Endothelial cell of umbilical vein (primary cell): ENCODE results near the gene SIPA1L3. TPM values are rescaled to one million over a fixed set of nuclear protein-coding genes. Genes with fewer than 3 reads are reported as not detected.

Source experiments
- BruUV-seq: library from RNA; stranded (reverse); fragments of 400-500 nt; replicated peaks from 2 replicates; lab custom pipeline; 2021; lab: Mats Ljungman, UMichigan
- CTCF ChIA-PET: fragments of 300-600, 350-600 bp; sonication (Branson Sonifier 250); formaldehyde crosslinking; loops from one replicate; lab custom pipeline; 2021; ENCODE audit warnings: antibody characterized with exemption, inconsistent platforms; lab: Charles Lee
- POLR2A ChIA-PET: fragments of 300-600, 350-600 bp; sonication (Branson Sonifier 250); formaldehyde crosslinking; loops from one replicate; lab custom pipeline; 2021; ENCODE audit warnings: antibody characterized with exemption, inconsistent platforms; lab: Charles Lee
- DNase-seq: peaks from one replicate; pipeline ENCODE4 v3.0.0-alpha.2; 2011; ENCODE audit warnings: low read depth, low spot score
- FAIRE-seq: peaks from 2 replicates; lab custom pipeline; 2011; peaks lifted over from hg19 to GRCh38; lab: Jason Lieb, UNC
- H2AFZ ChIP-seq: 2 replicates; pipeline ENCODE4 v1.6.0; 2012; ENCODE audit warnings: low read depth, low read length, control low read depth, inconsistent platforms
- H3K27ac ChIP-seq: 2 replicates; pipeline ENCODE4 v1.5.1; 2011; ENCODE audit warnings: low read depth, mild to moderate bottlenecking, control low read depth, low read length, moderate library complexity; ENCODE audit not compliant: insufficient read depth
- H3K27me3 ChIP-seq, 2 experiments: 2 replicates each; pipeline versions ENCODE4 v1.6.0 to v1.6.1; 2011; ENCODE audit warnings: low read length in 2 of 2, mixed read lengths in 1 of 2; ENCODE audit not compliant: control insufficient read depth in 2 of 2, insufficient read depth in 2 of 2
- H3K36me3 ChIP-seq, 2 experiments: 2 replicates in 1 of 2; 3 replicates in 1 of 2; pipeline ENCODE4 v1.5.1; 2011; ENCODE audit warnings: low read length in 2 of 2, mild to moderate bottlenecking in 1 of 2, moderate library complexity in 1 of 2; ENCODE audit not compliant: control insufficient read depth in 2 of 2, insufficient read depth in 2 of 2; ENCODE audit errors: extremely low read depth in 1 of 2
- H3K4me1 ChIP-seq: 3 replicates; pipeline ENCODE4 v1.5.1; 2011; ENCODE audit warnings: mild to moderate bottlenecking, low read length; ENCODE audit not compliant: control insufficient read depth, insufficient read depth; ENCODE audit errors: extremely low read depth
- H3K4me2 ChIP-seq: 2 replicates; pipeline ENCODE4 v1.6.1; 2011; ENCODE audit warnings: low read length, control low read depth, mixed read lengths; ENCODE audit not compliant: insufficient read depth
- H3K4me3 ChIP-seq, 3 experiments: fragments of 200-600 bp in 1 of 3; sonication (generic), shearing (Covaris generic) in 1 of 3; replicated peaks in 1 of 3; 2 replicates each; pipeline ENCODE4 v1.5.1; 2011 to 2016; ENCODE audit warnings: control low read depth in 3 of 3, low read length in 3 of 3, mild to moderate bottlenecking in 2 of 3, inconsistent platforms in 1 of 3, low read depth in 1 of 3, moderate library complexity in 1 of 3; ENCODE audit not compliant: insufficient read depth in 1 of 3
- H3K79me2 ChIP-seq: 2 replicates; pipeline ENCODE4 v1.6.0; 2012; ENCODE audit warnings: low read length, inconsistent platforms; ENCODE audit not compliant: control insufficient read depth, insufficient read depth
- H3K9ac ChIP-seq: replicated peaks from 2 replicates; pipeline ENCODE3; 2011; ENCODE audit warnings: low read length, control low read depth; ENCODE audit not compliant: insufficient read depth; ENCODE audit errors: extremely low read depth
- H3K9me1 ChIP-seq: replicated peaks from 3 replicates; pipeline ENCODE4 v1.6.0; 2011; ENCODE audit warnings: mild to moderate bottlenecking, low read length; ENCODE audit not compliant: control insufficient read depth, insufficient read depth; ENCODE audit errors: extremely low read depth
- H3K9me3 ChIP-seq: replicated peaks from 2 replicates; pipeline ENCODE4 v1.5.1; 2012; ENCODE audit warnings: low read length, inconsistent platforms; ENCODE audit not compliant: control insufficient read depth, insufficient read depth
- H4K20me1 ChIP-seq: replicated peaks from 2 replicates; pipeline ENCODE3; 2011; ENCODE audit warnings: mild to moderate bottlenecking, low read length; ENCODE audit not compliant: control insufficient read depth, insufficient read depth; ENCODE audit errors: extremely low read depth
- CTCF ChIP-seq, 2 donors: IDR thresholded peaks; 1 replicate in 1 of 2; 2 replicates in 1 of 2; pipeline ENCODE4 v1.5.1; 2011; ENCODE audit warnings: low read length in 2 of 2, mild to moderate bottlenecking in 2 of 2, moderate library complexity in 2 of 2, control low read depth in 1 of 2, inconsistent platforms in 1 of 2, low read depth in 1 of 2; ENCODE audit not compliant: insufficient read depth in 1 of 2; ENCODE audit errors: extremely low read depth in 1 of 2
- EZH2 ChIP-seq: IDR thresholded peaks from 2 replicates; pipeline ENCODE4 v1.6.1; 2012; ENCODE audit warnings: borderline replicate concordance, low read depth, mild to moderate bottlenecking, moderate library complexity, low read length, inconsistent platforms; ENCODE audit not compliant: severe bottlenecking
- FOS ChIP-seq: IDR thresholded peaks from 2 replicates; pipeline ENCODE4 v1.6.1; 2011; ENCODE audit warnings: mild to moderate bottlenecking, low read length, moderate library complexity, borderline replicate concordance; ENCODE audit not compliant: insufficient read depth
- GATA2 ChIP-seq: IDR thresholded peaks from 2 replicates; pipeline ENCODE4 v1.7.0; 2011; ENCODE audit warnings: low read depth, mild to moderate bottlenecking, moderate library complexity, mixed read lengths, low read length; ENCODE audit not compliant: insufficient read length, insufficient read depth
- JUN ChIP-seq: IDR thresholded peaks from 2 replicates; pipeline ENCODE4 v1.6.1; 2011; ENCODE audit warnings: borderline replicate concordance, low read depth; ENCODE audit not compliant: insufficient read length, insufficient read depth
- MYC ChIP-seq: IDR thresholded peaks from one replicate; pipeline ENCODE4 v1.6.1; 2011; ENCODE audit warnings: mild to moderate bottlenecking, low read depth, low read length
- POLR2A ChIP-seq: IDR thresholded peaks from 2 replicates; pipeline ENCODE4 v1.6.1; 2012; ENCODE audit warnings: low read depth, mild to moderate bottlenecking, control low read depth, low read length
- POLR2AphosphoS5 ChIP-seq: IDR thresholded peaks from 2 replicates; pipeline ENCODE4 v1.6.1; 2012; ENCODE audit warnings: low read depth, mild to moderate bottlenecking, control low read depth, low read length, moderate library complexity; ENCODE audit not compliant: insufficient read depth
- dilution Hi-C: fragments of 300-500 bp; cut with MboI; formaldehyde crosslinking; loops from one replicate; pipeline ENCODE4 v1.15.0; 2019; ENCODE audit warnings: low sequenced_read_pairs; ENCODE audit not compliant: extremely low pct_ligation_motif_present
- intact Hi-C: fragments of 100-400 bp; cut with micrococcal nuclease; formaldehyde crosslinking; loops from one replicate; pipeline ENCODE4 v1.10.0; 2022
- polyA plus RNA-seq, 4 experiments: library from polyadenylated mRNA; depleted of rRNA in 3 of 4; stranded (reverse) in 3 of 4; unstranded in 1 of 4; fragments of >200 nt; gene quantifications; 2 replicates each; pipeline versions ENCODE4 v1.2.1 to v1.2.3, GENCODE V29; 2011 to 2012; ENCODE audit warnings: missing spikeins in 1 of 4
- total RNA-seq: library from RNA; stranded (reverse); gene quantifications from 2 replicates; pipeline ENCODE4 v1.2.3, GENCODE V29; 2021
- TF ChIP-seq, protein P1 (sequence below): IDR thresholded peaks from 2 replicates; pipeline ENCODE4 v1.6.1; 2011; ENCODE audit not compliant: insufficient read depth, insufficient read length

The SIPA1L3 gene
- total and polyA plus RNA-seq, 2 donors (not counting 3 experiments of a cell fraction or from before 2014, with no cell fraction given) = 14.2 to 47.2 TPM

DNA sequence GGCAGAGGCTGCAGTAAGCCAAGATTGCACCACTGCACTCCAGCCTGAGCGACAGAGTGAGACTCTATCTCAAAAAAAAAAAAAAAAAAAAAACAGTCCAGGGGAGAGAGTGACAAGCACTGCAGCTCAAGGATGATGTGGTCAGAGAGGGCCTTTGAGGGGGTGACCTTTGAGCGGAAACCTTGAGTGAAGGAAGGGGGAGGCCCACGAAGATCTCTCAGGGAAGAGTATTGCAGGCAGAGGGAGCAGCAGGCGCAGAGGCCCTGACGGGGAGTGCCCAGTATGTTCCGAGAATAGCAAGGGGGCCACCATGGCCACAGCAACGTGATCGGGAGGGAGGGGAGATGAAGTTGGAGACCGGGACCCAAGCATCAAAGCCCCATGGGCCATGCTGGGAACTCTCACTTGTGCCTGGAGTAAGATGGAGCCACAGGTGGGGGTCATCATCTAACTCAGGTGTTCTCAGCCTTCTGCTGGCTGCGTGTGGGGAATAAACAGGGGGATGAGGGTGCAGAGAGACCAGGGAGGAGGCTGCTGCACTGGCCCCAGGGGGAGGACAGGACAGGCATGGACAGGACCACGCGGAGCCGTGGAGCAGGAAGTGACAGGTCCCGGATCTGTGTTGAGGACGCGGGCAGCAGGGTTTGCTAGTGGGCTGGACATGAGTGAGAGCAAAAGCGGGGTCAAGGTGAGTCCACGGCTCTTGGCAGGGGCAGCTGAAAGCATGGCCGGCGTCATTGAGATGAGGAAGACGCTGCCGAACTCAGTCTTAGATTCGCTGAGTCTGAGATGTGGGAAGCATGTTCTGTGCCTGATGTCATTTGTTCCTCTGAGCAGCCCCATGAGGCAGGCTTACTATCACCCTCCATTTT is 256.6 kb downstream of the SIPA1L3 start:
- H2AFZ ChIP-seq = no peak overlapping the region
- BruUV-seq = no TSS peak
- ChIA-PET POLR2A (no interaction called here), CTCF (interaction anchor here (1.0 kb wide), 1 partner anchor 20 kb away, joined by 3 read pairs; no protein-coding TSS in a partner anchor)
- H3K79me2 ChIP-seq = no peaks in the 10 kb centered on the region
- H3K9me3 ChIP-seq = no peaks in the 10 kb centered on the region
- no peak overlapping the region for H3K4me2 ChIP-seq
- no peaks in the 10 kb centered on the region for H3K27me3 ChIP-seq
- no peaks in the 10 kb centered on the region for H3K9me1 ChIP-seq
- intact Hi-C loops (no loop called here), dilution Hi-C loops (no loop called here)
- H3K4me3 ChIP-seq = no peak overlapping the region
- H3K27ac ChIP-seq = no peak overlapping the region
- H3K9ac ChIP-seq = no peak overlapping the region
- H3K36me3 ChIP-seq = peaks cover 0 to 30% of the 10 kb centered on the region in 2 experiments
- no peak for DNase-seq
- FAIRE-seq = no peak
- no peaks in the 10 kb centered on the region for H3K4me1 ChIP-seq
- no peaks in the 10 kb centered on the region for H4K20me1 ChIP-seq
- TF ChIP-seq POLR2A (no peak), POLR2AphosphoS5 (no peak), FOS (no peak), MYC (no peak), JUN (no peak), EZH2 (no peak), GATA2 (no peak), CTCF (IDR thresholded peaks at IDR 0.05; ENCODE audit: extremely low read depth in 1 of 2, insufficient read depth in 1 of 2, low read depth in 1 of 2, low read length in 2 of 2) (no peak)
- TF ChIP-seq, protein P1, sequence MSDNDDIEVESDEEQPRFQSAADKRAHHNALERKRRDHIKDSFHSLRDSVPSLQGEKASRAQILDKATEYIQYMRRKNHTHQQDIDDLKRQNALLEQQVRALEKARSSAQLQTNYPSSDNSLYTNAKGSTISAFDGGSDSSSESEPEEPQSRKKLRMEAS = no peak
